NCI-H1930 (cell line): Measurements from ENCODE around the gene C1orf74.

Experiments used
- DNase-seq, 2 experiments: peaks; one replicate each; lab custom pipeline; 2025; lab: John Stamatoyannopoulos, UW

C1orf74 gene

DNA sequence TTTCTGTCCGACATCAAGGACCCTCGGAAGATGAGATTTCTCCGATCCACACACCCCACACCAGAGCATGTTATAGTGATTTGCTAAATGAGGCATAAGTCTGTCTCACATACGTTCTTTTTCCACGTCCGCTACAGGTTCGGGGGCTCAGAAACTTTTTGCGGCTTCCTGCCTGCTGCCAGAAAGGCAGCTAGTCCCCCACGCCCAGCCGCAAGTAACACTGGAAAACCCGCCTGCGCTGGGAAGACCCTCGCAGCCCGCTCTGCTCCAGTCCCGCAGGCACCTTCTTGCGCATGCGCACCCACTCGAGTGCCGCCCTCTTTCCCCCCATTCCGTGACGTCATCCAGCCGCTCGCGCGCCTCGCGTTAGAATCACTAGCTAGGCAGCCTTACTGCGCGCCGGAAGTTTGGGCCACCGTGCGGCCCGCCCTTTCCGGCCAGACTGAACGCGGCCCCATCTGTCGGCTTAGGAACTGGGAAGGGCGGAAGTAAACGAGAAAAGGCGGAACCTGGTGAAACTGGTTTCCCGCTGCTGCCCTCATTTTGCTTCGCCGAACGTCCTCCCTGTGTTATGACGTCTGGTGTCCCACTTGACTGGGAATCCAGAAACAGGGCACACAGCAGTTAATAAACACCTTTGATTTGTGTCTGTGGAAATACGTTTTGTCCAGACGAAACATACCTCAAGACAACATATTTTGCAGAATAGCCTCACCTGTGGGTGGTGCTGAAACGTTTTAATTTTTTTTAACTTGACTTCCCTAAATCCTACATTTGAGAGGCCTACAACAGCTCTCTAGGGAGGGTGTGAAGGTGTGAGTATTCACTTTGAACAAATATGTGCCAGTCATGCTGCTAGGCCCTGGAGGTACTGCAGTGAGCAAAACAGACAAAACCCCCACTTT lies at the start of gene C1orf74:
Gene C1orf74, minus strand, starts transcription at position 295 of the 905 bp plus-strand sequence. CDS start 925 bp downstream, outside the sequence.
- peak; percentile 95 to 99 for DNase-seq

DNA sequence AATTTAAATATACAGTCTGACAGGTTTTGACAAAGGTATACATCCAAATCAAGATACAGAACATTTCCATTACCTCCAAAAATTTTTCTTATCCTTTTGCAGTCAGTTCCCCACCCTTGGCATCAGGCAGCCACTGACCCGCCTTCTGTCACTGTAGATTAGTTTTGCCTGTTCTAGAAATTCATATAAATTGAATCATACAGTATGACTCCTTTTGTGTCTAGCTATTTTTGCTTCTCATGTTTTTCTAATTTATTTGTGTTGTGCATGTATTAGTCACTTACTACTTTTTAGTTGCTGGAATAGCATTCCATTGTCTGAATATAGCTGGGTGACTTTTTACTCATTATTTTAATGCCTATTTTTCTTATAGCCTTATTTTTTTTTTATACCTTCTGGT lies 47.3 kb upstream of the C1orf74 start:
- DNase-seq: no peak

DNA sequence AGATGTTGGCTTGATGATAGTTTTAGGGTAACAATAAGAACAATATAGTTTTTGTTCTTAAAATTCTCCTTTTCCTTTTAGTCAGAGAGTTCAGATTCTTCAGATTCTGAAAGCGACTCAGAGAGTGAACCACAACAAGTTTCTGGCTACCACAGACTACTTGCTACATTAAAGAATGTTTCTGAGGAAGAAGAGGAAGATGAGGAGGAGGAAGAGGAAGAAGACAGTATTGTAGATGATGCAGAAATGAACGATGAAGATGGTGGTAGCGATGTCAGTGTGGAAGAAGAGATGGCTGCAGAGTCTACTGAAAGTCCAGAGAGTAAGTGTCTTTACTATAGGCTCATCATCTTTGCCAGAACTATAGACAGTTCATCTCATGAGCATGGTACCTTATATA lies 46.4 kb upstream of the C1orf74 start:
- no peak for DNase-seq

- DNase-seq: no peak
Observed at GRCh38 chr1:209829716-209830115, 45.4 kb upstream of the C1orf74 start.

- peak; percentile 93 to 97 for DNase-seq
Observed at GRCh38 chr1:209827384-209828262, 43.3 kb upstream of the C1orf74 start, which contains the start of gene UTP25. TSS of gene UTP25 (plus strand) at chr1:209827972. CDS start at chr1:209828064, 92 bp downstream.

- DNase-seq: no peak
Observed at GRCh38 chr1:209825591-209826434, 41.5 kb upstream of the C1orf74 start.

GRCh38 chr1:209823143-209824041 lies 39.0 kb upstream of the C1orf74 start:
- DNase-seq: peak in 1 of 2 experiments; percentile 12

DNA sequence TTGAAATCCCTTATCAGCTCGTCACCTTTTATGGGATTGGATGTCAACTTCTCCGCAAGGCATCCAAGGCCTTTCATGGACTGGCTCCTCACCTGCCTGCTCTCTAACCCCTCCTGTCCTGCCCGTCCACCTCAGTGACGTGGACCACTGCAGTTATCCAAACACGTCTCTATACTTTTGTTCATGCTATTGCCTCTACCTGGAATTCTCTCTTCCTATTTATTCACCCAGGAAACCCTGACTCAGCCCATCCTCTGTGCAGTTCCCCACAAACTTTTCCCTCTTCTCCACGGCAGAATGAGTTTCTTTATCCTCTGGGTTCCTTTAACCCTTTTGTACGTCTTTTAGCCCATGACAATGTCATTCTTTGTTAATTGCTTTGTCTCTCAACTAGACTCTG lies 38.3 kb upstream of the C1orf74 start:
- no peak for DNase-seq

GRCh38 chr1:209820986-209821385 lies 36.6 kb upstream of the C1orf74 start:
- DNase-seq: no peak

GRCh38 chr1:209819058-209819457 lies 34.7 kb upstream of the C1orf74 start:
- DNase-seq: no peak

DNA sequence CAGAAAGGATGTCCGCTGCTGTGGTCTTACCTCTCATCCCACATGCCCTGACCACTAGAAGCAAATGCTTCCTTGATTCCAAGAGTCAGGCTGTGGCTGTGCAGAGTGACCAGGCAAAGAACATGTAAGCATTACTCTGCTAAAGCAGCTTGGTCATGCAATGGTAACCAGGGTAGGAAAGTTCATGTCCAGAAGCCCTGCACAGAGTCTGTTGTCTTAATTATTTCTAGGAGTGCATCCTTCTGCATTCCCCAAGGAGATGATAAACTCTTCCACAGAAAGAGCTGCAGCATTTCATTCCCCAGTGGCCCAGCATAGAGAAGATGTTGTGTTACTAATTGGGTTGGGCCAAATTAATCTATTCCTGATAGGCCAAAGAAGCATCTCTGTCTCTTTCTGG lies 33.3 kb upstream of the C1orf74 start:
- no peak for DNase-seq

- no peak for DNase-seq
Observed at GRCh38 chr1:209816923-209817322, 32.6 kb upstream of the C1orf74 start.

- no peak for DNase-seq
Observed at GRCh38 chr1:209815931-209816341, 31.6 kb upstream of the C1orf74 start.

DNA sequence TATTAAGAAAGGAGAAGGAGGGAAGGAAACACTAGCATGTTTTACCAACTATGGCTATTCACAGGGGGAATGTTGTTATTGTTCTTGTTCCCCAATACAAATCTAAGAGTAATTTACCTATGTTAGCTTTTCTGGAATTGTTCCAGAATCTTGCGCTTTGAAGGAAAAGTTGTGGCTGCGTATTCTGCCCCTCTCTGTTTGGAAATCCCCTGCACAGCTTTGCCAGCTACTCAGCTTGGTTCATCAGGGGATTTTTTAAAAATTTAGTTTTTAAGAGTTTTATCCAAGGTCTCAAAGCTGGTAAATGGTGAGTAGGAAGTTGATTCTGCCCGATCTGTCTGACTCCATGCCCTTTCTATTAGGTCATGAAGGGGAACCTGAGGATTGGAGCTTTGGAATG lies 31.1 kb upstream of the C1orf74 start:
- no peak for DNase-seq

- no peak for DNase-seq
Observed at GRCh38 chr1:209813902-209814301, 29.5 kb upstream of the C1orf74 start.

- DNase-seq: no peak
Observed at GRCh38 chr1:209810783-209811182, 26.4 kb upstream of the C1orf74 start.

DNA sequence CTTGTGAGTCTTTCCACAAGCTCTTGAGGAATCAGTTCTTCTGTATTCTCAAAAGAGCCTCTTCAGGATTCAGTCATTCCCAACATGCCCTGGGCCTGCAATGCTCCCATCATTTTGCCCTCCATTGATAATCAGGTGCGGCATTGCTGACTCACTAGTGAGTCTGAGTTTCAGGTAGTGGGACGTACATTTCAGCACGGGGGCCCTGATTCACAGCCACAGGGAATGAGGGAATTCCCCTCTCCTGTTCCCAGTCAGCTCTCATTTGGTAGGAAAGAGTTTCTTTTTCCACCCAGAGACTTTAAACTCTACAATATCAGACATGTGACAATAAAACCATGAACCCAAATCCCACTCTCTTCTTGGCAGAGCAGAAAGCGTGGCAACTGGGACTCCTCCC lies 25.3 kb upstream of the C1orf74 start:
- no peak for DNase-seq

DNA sequence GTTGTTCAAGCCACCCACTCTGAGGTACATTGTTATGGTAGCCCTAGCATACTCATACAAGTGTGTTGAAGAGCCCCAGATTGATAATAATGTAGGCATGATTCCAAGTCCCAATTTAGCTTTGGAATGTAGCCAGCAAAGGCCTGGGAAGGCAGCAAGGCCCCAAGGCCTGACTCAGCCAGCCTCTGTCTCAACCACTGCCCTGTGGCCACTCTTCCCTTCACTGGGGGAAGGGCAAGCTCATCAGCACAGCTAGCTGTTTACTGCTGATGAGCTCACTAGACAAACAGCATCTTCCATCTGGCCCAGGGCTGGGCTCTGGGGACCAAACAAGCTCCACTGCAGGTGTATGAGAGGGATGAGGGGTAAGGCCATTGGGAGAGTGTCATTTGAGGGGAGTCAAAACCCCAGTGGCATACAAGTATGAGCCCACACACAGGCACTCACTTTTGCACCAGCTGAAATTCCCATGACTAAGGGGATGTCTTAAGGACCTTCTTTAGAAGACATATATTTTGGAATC lies 23.8 kb upstream of the C1orf74 start:
- peak in 1 of 2 experiments; percentile 7 for DNase-seq

- no peak for DNase-seq
Observed at GRCh38 chr1:209807509-209807908, 23.1 kb upstream of the C1orf74 start.
